G401 (cell line): Measurements from ENCODE around the gene RNASET2. TPM values are rescaled to one million over a fixed set of nuclear protein-coding genes. Genes with fewer than 3 reads are reported as not detected.
A peak's percentile ranks its signal among the peaks of the same experiment; 100 is the strongest.
"Not testable (repeated sequence)": the region's sequence is repeated elsewhere in the genome, so short reads cannot be mapped to it uniquely, and the experiment has no call there.

ENCODE experiments used
- DNase-seq: peaks from one replicate; pipeline ENCODE4 v3.0.0-alpha.2; 2015; ENCODE audit warnings: low spot score
- in situ Hi-C: cut with HindIII; loops from 2 replicates; pipeline ENCODE4 v1.10.0; 2016; ENCODE audit warnings: low sequenced_read_pairs, mixed read lengths
- total RNA-seq: library from RNA; depleted of rRNA; stranded (reverse); fragments of >200 nt; shearing (Covaris generic); gene quantifications from 2 replicates; pipeline ENCODE4 v1.2.3, GENCODE V29; 2014

RNASET2 gene
- total RNA-seq, 1 experiment from 2014 or later: 61.5 TPM

GRCh38 chr6:166907871-166908806 is 48.2 kb downstream of the RNASET2 start:
- DNase-seq: no peak
- in situ Hi-C loops: no loop called here

DNA sequence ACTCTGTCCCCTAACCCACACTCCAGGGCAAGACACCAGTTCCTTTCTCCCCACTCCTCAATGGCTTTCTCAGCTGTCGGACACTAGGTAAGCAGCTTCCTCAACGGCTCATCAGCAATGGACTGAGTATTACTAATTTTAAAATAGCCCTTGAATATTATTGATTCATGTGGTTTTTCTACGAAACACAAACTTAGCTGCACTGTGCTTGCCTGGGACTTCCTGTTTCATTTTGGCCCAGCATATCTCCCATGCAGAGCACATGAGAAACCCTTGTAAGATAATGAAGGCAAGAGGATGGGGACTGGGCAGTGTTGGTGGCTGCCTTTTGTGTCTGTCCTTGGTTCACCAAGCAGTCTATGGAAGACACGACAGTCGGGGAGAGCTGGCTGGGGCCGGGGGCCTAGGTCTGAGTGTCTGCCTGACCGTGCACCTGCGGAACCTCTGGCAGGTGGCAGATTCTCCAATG is 48.9 kb downstream of the RNASET2 start:
- in situ Hi-C loops: no loop called here

GRCh38 chr6:166906376-166907044 is 49.8 kb downstream of the RNASET2 start:
- no peak for DNase-seq
- in situ Hi-C loops: no loop called here

More for the DNA sequence above, 48.9 kb downstream of the RNASET2 start:
- no peak for DNase-seq

- in situ Hi-C loops: no loop called here
Measured at GRCh38 chr6:166905505-166906134, 50.7 kb downstream of the RNASET2 start.

DNA sequence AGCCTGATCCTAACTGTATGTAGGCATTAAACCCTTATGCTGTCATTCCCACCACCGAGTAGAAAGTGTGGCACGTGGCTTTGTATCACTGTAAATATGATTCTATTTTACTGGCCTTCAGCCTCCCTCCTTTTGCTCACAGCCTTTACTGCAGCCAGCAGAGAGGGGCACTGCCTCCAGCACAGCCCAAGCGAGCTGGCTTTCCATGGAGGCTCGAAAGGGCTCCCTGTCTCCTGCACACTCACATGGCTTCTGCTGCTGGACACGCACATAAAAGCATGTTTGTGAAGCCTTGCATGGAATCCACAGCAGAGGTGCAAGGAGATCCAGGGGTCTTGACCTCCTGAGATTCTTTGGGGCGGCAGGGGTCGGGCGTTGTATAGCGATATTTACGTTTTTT is 51.3 kb downstream of the RNASET2 start:
- in situ Hi-C loops: no loop called here
- DNase-seq: no peak

More at GRCh38 chr6:166905505-166906134, 50.7 kb downstream of the RNASET2 start:
- no peak for DNase-seq

- peak; percentile 45 for DNase-seq
- in situ Hi-C loops: no loop called here
Measured at GRCh38 chr6:166904101-166904746, 52.1 kb downstream of the RNASET2 start.

GRCh38 chr6:166903500-166903899 is 52.9 kb downstream of the RNASET2 start:
- no peak for DNase-seq
- in situ Hi-C loops: no loop called here

DNA sequence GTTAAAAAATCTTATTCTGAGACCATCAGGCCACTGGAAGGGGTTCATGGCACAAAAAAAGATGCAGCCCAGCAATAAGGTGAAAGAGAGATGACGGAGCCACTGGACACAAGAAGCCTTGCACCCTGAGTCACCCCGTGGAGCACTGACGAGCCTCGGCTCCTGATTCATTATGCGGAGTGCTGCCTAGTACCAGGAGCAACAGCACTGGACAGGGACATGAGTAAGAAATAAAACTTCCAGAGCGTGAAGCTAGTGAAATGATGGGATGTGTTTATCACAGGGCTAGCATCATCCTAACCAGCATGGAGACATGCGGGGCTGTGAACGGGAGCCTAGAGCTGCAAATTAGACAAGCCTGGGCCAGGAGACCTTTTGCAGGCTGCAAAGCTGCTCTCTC is 53.3 kb downstream of the RNASET2 start:
- DNase-seq: no peak
- in situ Hi-C loops: no loop called here

- in situ Hi-C loops: no loop called here
- DNase-seq: no peak
Measured at GRCh38 chr6:166902211-166902755, 54.1 kb downstream of the RNASET2 start.

GRCh38 chr6:166901626-166902025 is 54.7 kb downstream of the RNASET2 start:
- DNase-seq: no peak
- in situ Hi-C loops: no loop called here

GRCh38 chr6:166900956-166901607 is 55.3 kb downstream of the RNASET2 start:
- in situ Hi-C loops: no loop called here
- no peak for DNase-seq

DNA sequence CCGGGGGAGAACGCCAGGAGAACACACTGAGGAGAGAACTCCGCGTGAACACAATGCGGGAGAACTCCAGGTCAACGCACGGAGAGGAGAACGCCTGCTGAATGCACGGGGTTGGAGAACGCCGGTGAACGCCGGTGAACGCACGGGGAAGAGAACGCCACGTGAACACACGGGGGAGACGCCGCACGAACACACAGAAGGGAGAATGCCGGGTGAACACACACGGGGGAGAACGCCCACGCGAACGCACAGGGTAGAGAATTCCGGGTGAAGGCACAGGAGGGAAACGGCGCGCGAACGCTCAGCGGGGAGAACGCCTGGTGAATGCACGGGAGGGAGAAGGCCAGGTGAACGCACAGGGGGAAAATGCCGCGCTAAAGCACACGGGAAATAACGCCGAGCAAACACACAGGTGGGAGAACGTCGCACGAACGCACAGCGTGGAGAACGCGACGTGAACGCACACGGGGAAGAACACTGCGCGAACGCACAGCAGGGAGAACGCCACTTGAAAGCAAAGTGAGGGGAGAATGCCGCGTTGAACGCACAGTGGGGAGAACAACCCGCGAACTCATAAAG is 56.1 kb downstream of the RNASET2 start:
- in situ Hi-C loops: no loop called here
- no peak for DNase-seq

GRCh38 chr6:166898910-166899309 is 57.4 kb downstream of the RNASET2 start:
- DNase-seq: no peak
- in situ Hi-C loops: no loop called here

- in situ Hi-C loops, DNase-seq: not testable (repeated sequence)
Measured at GRCh38 chr6:166894614-166895013, 61.7 kb downstream of the RNASET2 start.

DNA sequence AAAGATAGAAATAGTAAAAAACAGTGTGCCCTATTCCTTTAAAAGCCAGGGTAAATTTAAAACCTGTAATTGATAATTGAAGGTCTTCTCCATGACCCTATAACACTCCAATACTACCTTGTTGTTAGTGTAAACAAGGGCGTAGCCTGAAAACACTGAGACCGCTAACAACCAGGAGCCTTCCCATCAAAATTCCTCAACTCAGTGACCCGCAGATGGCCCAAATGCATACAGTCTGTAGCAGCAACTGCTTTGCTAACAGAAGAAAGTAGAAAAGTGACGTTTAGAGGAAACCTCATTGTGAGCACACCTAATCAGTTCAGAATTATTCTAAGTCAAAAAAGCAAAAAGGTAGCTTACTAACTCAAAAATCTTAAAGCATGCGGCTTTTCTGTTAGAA is 63.9 kb downstream of the RNASET2 start:
- DNase-seq, in situ Hi-C loops: not testable (repeated sequence)

DNA sequence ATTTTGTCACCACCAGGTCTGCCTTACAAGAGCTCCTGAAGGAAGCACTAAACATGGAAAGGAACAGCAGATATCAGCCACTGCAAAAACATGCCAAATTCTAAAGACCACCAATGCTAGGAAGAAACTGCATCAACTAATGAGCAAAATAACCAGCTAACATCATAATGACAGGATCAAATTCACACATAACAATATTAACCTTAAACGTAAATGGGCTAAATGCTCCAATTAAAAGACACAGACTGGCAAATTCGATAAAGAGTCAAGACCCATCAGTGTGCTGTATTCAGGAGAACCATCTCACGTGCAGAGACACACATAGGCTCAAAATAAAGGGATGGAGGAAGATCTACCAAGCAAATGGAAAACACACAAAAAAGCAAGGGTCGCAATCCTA is 69.6 kb downstream of the RNASET2 start:
- in situ Hi-C loops, DNase-seq: not testable (repeated sequence)

DNA sequence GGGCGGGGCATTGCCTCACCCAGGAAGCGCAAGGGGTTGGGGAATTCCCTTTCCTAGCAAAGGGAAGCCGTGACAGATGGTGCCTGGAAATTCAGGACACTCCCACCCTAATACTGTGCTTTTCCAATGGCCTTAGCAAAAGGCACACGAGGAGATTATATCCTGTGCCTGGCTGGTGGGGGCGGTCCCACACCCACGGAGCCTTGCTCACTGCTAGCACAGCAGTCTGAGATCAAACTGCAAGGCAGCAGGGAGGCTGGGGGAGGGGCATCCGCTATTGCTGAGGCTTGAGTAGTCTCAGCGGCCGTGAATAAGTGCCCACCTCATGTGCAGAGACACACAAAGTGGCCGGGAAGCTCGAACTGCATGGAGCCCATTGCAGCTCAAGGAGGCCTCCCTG is 71.4 kb downstream of the RNASET2 start:
- in situ Hi-C loops, DNase-seq: not testable (repeated sequence)

DNA sequence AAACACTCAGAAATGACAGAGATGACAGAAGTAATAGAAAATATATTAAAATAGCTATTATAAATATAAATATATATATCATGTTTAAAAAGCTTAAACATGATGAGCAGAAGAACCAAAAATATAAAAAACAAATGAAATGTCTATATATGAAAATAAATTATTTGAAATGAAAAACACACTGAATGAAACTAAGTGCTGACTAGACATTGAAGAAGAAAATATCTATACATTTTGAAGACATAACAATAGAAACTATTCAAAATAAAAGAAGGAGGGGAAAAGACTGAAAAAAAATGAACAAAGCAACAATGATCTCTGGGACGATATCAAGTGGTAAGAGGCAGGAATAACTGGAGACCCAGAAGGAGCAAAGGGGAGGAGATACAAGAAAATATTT is 76.8 kb downstream of the RNASET2 start:
- DNase-seq: no peak
- in situ Hi-C loops: no loop called here
